H7 (cell line): Measurements from ENCODE around the gene NAA20. TPM values are rescaled to one million over a fixed set of nuclear protein-coding genes. Genes with fewer than 3 reads are reported as not detected.
"Not testable (repeated sequence)": the region's sequence is repeated elsewhere in the genome, so short reads cannot be mapped to it uniquely, and the experiment has no call there.

ENCODE experiments used
- DNase-seq: peaks from one replicate; pipeline ENCODE4 v3.0.0; 2012
- H3K27me3 ChIP-seq: 2 replicates; pipeline ENCODE4 v1.6.0; 2011; ENCODE audit warnings: mild to moderate bottlenecking, low read length; ENCODE audit not compliant: control insufficient read depth, insufficient read depth
- H3K36me3 ChIP-seq: replicated peaks from 2 replicates; pipeline ENCODE4 v1.5.1; 2011; ENCODE audit warnings: low read length; ENCODE audit not compliant: control insufficient read depth, insufficient read depth
- H3K4me3 ChIP-seq: 2 replicates; pipeline ENCODE4 v1.5.1; 2011; ENCODE audit warnings: low read depth, mild to moderate bottlenecking, control low read depth, low read length, moderate library complexity; ENCODE audit not compliant: insufficient read depth
- total RNA-seq: library from RNA; depleted of rRNA; stranded (reverse); fragments of >200 nt; shearing (Covaris generic); gene quantifications from 2 replicates; pipeline ENCODE4 v1.2.3, GENCODE V29; 2014

The NAA20 gene
- total RNA-seq, 1 experiment from 2014 or later = 28.8 TPM

GRCh38 chr20:20000211-20000968, 16.8 kb upstream of the NAA20 start:
- Histone ChIP-seq H3K27me3 (no peaks in the 10 kb centered on the region), H3K36me3 (no peaks in the 10 kb centered on the region), H3K4me3 (no peak overlapping the region)
- DNase-seq = no peak

DNA sequence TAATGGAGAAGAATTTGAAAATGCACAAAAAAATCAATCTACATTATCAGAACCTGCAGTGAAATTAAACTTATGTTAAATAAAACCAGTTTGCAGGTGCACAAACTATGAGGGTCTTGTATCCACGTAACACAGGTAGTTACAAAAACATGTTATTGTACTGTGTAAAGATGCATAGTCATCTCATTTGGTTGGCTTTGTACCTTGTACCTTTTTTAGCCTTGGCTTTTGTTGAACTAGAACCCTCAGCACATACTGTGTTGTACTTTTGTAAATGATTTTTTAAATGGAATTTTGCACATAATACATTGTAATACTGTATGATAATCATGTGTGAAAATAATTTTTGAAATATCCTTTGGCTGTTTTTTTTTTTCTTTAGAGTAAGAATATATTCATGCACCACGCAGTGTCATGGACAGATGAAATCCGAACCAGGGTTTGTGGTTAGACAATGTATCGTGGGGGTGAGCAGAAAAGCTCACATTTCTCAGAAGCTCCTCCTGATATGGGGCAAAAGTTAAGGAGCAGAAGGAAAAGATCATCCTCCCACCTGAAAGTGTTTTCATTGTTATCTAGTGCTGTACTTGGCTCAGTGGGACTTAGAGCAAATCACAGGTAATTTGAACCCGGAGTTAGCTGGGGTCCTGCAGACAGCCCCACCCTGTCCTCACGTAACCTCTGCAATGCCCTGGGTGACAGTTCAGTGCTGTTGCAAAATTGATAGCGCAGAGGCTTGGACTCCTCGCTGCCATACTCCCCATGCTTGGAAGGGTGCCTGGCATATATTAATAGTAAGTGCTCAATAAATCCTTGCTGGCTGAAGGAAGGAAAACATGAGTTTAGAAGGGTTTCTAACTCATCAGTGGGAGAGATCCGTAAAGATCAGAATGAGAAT, 14.8 kb upstream of the NAA20 start:
- DNase-seq = no peak
- Histone ChIP-seq H3K4me3 (no peak overlapping the region), H3K27me3 (no peaks in the 10 kb centered on the region), H3K36me3 (no peaks in the 10 kb centered on the region)

DNA sequence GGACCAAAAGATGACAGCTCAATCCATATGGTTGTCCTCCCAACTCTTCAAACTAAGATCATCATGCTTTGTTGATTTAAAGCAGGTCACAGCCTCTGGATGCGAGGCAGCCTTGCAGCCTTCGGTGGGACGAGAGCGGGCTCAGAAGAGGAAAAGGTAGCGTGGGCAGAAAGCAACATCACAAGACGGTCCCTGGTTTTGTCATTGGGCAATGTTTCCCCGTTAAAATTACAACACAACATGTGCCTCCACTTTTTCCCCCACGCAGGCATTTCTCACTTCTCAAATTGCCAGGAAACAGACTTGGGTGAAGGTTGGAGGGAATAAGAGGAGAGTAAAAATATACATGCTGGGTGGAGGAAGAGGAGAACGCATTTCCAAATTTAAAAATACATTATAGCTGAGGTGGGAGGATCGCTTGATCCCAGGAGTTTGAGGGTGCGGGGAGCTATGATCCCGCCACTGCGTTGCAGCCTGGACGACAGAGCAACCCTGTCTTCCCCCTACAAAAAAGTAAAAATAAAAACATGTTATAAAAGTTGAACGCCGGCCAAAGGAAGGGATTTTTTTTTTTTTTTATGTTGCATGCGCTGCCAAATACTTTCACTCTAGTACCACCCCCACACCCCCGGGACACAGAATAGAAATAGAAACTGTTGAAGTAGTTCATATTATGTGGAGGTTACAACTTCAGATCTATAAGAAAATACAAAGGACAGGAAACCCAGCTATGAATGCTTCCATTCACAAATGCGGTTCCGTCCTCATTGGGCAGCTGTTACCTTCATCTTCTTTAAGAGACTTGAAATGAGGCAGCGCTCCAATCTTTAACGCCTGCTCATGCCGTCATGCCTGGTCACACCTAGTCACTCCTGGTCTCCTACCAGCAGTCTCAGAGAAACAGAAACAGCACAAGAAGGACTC, 13.9 kb upstream of the NAA20 start:
- Histone ChIP-seq H3K27me3 (no peaks in the 10 kb centered on the region), H3K4me3 (no peak overlapping the region), H3K36me3 (no peaks in the 10 kb centered on the region)
- DNase-seq = no peak

DNA sequence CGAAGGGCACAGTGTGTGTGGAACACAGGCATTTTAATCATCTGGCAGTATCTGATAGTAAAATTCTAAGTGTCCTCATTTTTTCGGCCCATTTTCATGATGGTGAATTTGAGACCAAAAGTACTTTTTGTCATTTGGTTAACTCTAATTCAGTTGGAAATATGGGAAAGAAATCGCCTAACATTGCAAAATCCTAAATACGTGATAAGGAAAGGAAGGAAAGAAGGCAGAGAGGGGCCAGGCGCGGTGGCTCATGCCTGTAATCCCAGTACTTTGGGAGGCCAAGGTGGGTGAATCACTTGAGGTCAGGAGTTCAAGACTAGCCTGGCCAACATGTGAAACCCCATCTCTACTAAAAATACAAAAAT, 13.2 kb upstream of the NAA20 start:
- not testable (repeated sequence) for H3K36me3 ChIP-seq, H3K27me3 ChIP-seq, H3K4me3 ChIP-seq, DNase-seq

- Histone ChIP-seq H3K4me3 (no peak overlapping the region), H3K36me3 (no peaks in the 10 kb centered on the region), H3K27me3 (no peaks in the 10 kb centered on the region)
- no peak for DNase-seq
These were observed 11.8 kb upstream of the NAA20 start for GRCh38 chr20:20005342-20005741.

DNA sequence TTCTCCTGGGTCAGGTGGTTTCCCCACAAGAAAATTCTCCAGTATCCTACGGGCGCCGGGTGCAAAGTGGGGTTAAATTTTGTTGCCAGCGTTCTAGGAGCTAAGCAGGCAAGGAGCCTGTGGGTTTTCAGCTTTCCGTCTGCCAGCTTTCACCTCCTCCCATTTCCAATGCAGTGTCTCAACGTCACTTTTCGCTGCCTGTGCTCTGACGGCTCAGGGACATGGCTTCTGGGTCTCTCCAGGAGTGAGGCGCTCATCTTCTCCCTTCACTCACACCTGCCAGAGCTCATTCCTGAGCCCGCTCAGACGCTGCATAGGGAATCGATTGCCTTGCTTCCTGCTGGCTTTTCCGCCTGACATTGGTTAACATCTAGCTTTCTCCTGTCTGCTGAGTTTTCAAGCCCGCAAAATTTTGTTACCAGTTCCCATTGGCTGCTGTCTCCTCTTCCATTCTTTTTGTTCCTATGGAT, 7.3 kb upstream of the NAA20 start:
- DNase-seq = peak; percentile 47
- H3K36me3 ChIP-seq = no peaks in the 10 kb centered on the region
- no peaks in the 10 kb centered on the region for H3K27me3 ChIP-seq
- no peak overlapping the region for H3K4me3 ChIP-seq

DNA sequence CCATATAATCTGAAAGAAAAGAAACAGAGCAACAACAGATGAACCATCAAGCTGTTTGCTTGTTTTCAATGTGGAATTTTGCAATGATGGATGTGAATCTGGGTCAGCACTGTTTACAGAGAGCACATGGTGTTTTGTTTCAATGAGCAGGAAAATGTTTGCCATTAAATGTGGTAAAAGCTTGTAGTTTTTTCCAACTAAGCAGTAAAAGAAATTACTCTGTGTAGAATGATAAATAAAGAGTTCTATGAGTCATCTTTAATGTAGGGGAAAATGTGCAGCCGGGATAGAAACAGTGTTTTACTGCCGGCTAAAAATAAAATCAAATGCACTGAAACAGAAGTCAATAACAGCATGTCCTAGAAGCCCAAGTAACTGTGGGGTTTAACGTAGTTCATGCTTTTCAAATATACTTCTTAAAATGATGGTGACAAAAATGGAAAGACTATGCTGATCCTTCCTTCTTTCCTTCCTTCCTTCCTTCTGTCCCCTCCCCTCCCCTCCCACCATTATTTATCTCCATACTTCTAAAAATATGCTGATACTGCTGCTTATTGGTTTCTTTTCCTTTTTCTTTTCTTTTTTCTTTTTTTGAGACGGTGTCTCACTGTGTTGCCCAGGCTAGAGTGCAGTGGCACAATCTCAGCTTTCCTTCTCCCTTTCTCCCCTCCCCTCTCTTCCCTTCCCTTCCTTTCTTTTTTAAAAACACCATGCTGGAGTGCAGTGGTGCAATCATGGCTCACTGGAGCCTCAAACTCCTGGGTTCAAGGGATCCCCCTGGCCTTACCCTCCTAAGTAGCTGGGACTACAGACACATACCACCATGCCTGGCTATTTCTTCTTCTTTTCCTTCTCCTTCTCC, 6.3 kb upstream of the NAA20 start:
- Histone ChIP-seq H3K36me3 (no peaks in the 10 kb centered on the region), H3K27me3 (no peaks in the 10 kb centered on the region), H3K4me3 (no peak overlapping the region)
- DNase-seq = no peak

DNA sequence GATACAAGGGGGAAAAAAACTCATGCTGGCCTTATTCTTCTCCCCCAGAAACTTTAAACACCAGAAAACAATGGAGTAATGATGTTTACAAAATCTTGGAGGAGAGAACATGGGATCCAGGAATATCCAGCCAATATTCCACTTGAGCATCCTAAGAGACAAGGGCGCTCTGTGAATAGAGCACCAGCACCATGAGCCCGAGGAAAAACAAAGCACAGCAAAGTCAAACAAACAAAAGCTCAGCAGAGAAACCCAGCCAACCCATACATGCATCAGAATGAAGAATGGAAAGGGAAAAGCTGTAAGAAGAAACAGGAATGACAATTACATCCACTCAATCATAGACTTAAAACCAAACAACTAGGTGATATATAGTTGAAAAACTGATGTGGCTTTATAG, 4.6 kb upstream of the NAA20 start:
- Histone ChIP-seq H3K36me3 (no peaks in the 10 kb centered on the region), H3K4me3 (no peak overlapping the region), H3K27me3 (no peaks in the 10 kb centered on the region)
- no peak for DNase-seq

GRCh38 chr20:20014659-20015058, 2.5 kb upstream of the NAA20 start:
- H3K36me3 ChIP-seq = no peaks in the 10 kb centered on the region; the same call in 1 of the 2 replicates
- H3K4me3 ChIP-seq = no peak overlapping the region
- no peak for DNase-seq
- H3K27me3 ChIP-seq = no peaks in the 10 kb centered on the region

- Histone ChIP-seq H3K27me3 (no peaks in the 10 kb centered on the region), H3K36me3 (no peaks in the 10 kb centered on the region; the same call in 1 of the 2 replicates)
- DNase-seq = no peak
These were observed 653 bp downstream of the NAA20 start for GRCh38 chr20:20017844-20018185.

GRCh38 chr20:20018366-20018765, 1.2 kb downstream of the NAA20 start:
- Histone ChIP-seq H3K27me3 (no peaks in the 10 kb centered on the region), H3K4me3 (no peak overlapping the region; the same call in 1 of the 2 replicates), H3K36me3 (no peaks in the 10 kb centered on the region; the same call in none of the 2 replicates)
- no peak for DNase-seq

More at GRCh38 chr20:20017844-20018185, 653 bp downstream of the NAA20 start:
- peak overlapping the region; percentile 89 for H3K4me3 ChIP-seq

- H3K27me3 ChIP-seq = no peaks in the 10 kb centered on the region
- H3K4me3 ChIP-seq = no peak overlapping the region
- no peaks in the 10 kb centered on the region; the same call in none of the 2 replicates for H3K36me3 ChIP-seq
- DNase-seq = no peak
These were observed 2.0 kb downstream of the NAA20 start for GRCh38 chr20:20019123-20019522.

DNA sequence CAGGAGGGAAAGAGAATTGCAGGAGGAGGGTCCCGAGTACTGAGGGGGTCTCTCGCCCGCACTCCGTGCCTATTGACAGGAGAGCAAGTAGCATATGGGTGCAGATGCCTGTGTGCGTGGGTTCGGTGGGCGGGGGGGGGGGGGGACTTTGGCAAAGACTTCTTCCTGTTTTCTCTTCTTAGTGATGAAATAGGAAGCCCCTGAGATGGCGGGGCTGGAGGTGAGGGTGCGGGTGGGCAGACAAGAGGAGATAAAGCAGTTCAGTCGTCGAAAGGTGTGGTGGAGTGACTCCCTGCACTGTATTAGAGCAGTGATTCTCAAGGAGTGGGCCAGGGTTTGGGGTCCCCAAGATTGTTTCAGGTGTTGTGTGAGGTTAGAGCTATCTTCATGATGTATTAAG, 3.7 kb downstream of the NAA20 start:
- Histone ChIP-seq H3K36me3 (no peaks in the 10 kb centered on the region; the same call in none of the 2 replicates), H3K4me3 (no peak overlapping the region), H3K27me3 (no peaks in the 10 kb centered on the region)
- no peak for DNase-seq
